Central memory CD4-positive, alpha-beta T cell (primary cell): ENCODE results near the gene CPED1.
"Not testable (repeated sequence)": the region's sequence is repeated elsewhere in the genome, so short reads cannot be mapped to it uniquely, and the experiment has no call there.

Experiments used
- DNase-seq: peaks from one replicate; pipeline ENCODE4 v3.0.0; 2022

Gene CPED1

DNA sequence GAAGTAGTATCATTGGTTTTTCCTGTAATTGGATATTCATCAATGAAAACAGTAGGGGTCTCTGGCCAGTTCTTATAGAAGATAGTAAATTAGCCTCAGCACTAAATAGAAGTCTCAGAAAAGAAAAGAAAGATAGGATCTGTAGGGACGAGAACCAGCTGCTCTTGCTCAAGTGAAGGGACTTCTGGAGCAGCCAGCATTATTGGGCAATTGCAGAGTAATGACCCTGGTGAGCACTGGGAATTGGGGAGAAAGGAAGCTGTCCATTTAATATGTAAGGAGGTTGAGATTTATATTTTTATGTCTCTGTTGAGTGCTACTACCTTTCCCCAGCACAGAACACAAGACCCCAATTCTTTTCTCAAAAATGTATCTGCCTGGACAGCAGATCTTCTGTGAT, 279.1 kb downstream of the CPED1 start:
- DNase-seq = no peak

DNA sequence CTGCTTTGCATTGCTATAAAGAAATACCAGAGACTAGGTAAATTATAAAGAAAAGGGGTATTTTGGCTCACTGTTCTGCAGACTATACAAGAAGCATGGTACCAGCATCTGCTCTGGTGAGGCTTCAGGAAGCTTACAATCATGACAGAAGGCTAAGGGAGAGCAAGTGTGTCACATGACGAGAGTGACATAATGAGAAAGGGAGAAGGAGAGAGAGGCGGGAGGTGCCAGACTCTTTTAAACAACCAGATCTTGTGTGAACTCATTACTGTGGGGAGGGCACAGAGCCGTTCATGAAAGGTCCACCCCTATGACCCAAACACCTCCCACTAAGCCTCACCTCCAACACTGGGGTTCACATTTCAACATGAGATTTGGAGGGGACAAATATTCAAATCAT, 281.3 kb downstream of the CPED1 start:
- no peak for DNase-seq

DNA sequence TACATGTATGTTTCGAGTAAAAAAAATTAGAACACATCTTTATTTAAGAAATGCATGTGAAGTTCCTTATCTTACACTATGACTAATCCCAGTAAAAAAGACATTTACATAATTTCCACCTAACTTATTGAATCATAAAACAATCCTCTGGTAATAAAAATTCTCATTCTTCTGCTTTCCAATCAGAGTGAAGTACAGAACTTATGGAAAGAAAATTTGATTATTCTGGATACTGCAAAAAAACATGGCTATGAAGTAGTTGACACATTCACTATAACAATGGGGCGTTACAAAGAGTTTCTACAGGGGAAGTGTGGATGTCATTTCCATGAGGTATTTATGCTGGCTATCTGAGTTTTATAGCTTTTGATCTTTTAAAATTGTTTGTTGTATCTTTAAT, 282.6 kb downstream of the CPED1 start:
- no peak for DNase-seq

DNA sequence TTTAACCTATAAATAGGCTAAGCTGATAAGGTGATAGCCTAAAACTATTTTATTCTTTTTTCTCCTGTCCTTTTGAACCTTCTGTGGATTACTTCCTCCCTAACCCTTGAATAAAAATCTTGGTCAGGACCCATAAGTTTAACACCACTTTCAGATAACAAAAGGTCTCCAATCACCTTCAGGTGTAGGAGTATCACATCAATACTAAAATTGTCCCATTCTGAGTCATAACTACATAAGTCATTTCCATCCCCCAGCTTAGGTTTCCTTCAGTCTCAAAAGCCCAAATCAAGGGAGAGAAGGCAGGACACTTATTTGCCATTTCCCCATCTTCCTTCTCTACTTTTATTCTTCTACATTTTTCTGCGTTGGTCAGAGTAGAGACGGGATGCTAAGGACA, 283.4 kb downstream of the CPED1 start:
- DNase-seq = no peak

DNA sequence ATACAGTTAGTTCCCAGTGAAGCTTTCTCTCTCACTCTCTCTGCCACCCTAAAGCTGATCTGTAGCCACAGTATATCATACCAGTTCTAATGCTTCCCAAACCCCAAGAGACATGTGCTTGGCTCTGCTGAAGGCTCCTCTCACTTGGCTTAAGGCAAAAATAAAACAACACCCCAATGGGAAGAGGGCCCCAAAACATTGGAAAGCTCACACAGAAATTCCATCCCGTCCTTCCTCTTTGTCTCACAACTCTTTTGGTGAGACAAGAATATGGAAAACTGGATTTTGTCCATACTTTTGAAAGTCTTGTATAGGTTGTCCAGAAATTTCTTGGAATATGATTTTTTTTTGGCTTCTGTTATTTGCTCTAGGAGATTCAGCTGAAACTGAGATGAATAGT, 284.2 kb downstream of the CPED1 start:
- DNase-seq = no peak

DNA sequence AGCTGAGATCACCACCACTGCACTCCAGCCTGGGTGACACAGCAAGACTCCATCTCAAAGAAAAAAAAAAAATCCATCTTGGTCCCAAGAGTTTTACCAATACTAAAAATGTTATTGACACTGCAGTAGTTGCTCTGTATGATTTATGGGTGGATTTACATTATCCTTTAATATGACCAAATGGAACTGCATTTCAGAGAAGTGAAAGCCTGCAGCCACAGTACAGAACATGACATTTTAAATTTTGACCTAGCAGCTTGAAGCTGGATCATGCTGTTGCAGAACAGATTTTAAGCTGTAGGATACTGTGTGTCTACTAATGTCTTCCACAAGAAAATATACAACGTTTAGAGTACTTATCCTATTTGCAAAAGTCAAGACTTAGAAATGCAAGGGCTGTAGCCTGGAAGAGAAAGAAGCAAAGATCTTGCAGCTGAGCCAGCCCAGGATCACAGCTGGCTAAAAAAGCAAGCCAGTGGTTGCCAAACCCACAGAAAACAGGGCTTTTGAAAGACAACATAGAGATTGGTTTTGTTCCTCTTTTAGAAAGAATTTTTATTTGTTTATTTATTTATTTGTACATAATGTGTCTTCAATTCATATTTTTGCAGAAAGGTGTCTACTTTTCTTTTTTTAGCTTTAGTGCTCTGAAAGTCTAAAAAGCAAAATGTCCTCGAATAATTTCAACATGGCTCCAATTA, 285.1 kb downstream of the CPED1 start:
- no peak for DNase-seq

DNA sequence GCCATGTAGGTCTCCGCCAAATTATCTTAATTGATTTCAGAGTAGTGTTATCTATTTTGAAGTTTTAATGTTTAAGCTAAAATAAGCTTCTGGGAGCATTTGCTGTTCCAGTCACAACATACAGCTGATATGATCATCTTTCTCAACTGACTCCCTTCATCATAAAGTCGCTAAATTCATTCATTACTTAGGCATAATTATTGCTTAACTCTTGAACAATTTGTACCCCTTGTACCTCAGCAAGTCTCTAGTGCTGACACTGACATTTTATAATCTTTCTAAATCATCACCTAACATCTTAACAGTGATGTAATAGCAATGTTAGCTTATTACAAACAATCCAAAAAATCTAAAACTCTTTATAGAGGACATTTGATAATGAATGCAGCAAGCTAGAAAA, 286.0 kb downstream of the CPED1 start:
- DNase-seq = no peak

DNA sequence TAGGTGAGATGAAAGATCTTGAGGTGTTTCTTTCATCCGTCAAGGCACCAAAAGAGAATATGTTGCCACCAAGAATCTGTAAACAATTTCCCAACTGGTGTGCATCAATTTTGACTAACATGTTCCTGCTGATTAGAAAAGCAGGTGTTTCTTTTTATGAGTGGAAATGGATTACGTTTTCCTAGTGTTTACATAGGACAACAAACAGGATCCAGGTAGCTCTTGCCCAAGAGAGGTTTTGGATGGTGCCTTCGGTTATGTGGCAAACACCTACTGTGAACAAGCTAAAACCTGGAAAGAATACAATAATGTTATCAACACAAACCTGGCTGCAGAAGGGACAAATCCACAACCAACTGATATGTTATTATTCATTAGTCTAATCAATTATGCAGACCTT, 286.7 kb downstream of the CPED1 start:
- DNase-seq = no peak

DNA sequence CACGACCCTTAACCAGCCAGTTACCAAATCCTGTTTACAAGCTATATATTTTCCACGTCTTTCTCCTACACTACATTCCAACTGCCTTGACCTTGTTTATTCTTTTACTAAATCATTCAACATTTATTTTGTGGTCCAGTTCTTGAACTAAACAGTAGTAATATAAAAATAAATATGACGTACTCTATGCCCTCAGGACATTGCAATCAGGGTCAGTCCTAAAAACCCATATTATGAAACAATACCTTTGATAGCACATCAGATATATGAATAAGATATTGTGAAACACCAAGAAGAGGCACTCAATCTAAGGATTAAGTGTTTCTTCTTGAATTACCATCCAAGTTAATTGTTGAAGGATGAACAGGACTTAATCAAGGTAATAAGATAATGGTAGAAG, 287.8 kb downstream of the CPED1 start:
- DNase-seq = no peak

DNA sequence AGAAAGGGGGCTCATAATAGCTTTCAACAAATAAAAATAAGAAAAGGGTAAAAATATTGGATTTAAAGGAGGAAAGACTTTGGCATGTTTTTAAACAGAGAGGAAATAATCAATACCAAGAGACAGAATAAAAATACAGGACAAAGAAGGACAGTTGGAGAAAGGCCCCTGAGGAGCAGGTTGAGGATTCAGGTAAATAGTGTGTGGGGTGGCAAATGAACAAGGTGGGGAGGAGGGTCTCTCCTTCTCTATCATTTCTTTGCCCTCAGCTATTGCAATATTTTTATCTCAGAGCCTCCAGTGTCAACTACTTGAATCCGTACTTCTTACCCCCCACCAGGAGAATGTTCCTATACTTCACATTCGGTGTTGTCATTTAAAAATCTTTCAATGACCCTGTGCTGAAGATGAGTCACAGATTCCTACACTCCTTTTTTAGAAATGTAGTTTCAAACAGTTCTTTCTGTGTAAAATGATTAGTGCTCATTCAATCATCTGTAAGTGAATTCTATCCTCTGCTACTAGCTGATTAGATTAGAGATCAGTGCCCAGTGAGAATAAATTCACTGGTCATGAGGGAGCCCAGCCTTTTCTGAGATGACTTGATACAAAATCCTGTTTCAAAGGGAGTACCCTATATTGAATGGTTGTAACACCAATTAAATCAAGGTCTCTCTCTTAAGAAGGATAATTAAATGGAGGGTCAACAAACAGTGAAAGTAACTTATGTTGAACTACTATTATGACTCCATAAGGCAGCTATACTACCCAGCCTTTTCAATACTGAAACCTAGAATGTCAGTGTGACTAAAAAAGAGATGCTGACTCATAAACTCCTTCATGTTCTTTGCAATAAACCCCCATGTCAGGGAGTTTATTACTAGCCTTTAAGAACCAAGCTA, 289.9 kb downstream of the CPED1 start:
- no peak for DNase-seq

DNA sequence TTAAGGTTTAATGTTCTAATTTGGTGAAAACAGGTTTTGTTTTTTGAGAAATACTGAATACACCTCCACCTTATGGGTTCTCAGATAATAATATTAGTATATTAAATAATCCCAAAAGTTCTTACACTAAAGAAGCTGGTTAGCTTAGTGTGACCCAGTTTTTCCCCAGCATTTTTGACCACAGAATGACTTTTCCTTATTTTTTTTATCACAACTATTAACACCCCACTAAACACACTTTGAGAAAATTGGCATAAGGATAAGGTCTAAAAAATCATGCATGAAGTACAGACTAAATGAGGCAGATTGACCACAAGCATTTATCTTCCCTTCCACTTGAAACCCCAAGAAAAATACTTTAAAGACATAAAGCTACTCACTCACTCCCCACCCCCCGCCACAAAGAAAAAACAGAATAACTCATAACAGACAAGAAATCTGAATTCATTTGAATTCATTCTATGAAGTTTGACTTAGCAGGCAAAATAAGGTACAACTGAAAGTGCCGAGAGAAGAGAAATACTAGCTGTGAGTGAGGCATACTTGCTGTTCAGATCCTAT, 290.6 kb downstream of the CPED1 start:
- no peak for DNase-seq

DNA sequence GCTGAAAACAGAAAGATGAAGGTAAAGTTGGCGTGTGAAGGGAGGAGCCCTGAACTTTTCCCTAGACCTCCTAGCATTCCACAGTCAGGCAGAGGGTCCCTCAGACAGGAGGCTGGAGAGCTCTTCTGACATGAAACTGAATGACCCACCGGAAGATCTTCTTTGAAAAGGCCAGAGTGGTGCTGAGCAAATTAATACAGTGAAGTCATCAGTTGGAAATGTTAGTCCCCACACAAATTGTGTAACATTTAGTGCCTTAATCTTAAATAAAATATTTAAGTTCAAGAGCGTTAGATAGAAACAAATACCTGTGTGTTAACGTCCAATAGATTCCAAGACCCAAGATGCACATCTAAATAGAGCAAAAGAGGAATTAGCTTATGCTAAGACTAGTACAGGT, 291.3 kb downstream of the CPED1 start:
- DNase-seq = no peak

DNA sequence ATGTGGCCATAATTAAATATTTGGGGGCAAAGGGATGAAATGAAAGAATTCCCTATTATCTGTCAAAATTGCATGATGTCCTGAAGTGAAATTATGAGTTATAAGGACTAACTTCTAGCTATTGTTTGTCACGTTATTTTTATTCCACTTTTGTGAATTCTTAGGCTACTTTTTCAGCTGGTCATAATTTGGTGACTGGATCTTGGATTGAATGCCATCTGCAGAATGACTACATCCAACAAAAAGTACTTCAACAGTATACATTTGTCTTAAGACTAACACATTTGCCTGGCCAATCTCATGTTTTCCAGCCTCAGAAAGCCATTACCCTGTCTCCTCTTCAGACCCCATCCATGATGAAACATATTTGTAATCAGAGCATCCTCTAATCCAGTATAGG, 292.1 kb downstream of the CPED1 start:
- DNase-seq = no peak

DNA sequence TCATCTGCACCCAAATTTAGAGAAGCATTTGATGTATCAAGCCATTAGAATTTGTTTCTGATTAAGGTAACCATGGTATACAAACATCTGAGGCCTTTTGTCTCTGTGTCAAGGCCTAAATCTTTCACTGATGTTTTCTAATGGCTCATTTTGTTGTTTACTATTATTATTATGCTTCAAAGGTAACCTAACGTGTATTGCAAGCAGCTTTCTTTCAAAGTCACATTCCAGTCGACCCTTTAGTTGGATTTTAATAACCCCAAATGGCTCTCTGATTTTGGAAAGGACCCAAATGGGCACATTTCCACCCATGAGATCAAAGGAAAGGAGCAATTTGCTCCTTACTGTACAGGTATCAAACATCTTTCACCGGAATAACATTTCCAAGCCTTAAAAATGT, 293.6 kb downstream of the CPED1 start:
- DNase-seq = no peak

DNA sequence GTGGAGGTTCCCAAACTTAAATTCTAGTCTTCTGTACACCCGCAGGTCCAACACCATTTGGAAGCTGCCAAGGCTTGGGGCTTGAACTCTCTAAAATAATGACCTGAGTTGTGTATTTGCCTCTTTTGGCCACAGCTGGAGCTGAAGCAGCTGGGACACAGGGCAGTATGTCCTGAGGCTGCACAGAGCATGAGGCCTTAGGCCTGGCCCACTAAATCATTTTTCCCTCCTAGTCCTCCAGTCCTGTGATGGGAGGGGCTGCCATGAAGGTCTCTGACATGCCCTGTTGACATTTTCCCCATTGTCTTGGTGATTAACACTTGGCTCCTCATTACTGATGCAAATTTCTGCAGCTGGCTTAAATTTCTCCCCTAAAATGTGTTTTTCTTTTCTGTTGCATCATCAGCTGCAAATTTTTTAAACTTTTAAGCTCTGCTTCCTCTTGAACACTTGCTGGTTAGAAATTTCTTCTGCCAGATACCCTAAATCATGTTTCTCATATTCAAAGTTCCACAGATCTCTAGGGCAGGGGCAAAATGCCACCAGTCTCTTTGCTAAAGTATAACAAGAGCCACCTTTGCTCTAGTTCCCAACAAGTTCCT, 296.7 kb downstream of the CPED1 start:
- DNase-seq = no peak

DNA sequence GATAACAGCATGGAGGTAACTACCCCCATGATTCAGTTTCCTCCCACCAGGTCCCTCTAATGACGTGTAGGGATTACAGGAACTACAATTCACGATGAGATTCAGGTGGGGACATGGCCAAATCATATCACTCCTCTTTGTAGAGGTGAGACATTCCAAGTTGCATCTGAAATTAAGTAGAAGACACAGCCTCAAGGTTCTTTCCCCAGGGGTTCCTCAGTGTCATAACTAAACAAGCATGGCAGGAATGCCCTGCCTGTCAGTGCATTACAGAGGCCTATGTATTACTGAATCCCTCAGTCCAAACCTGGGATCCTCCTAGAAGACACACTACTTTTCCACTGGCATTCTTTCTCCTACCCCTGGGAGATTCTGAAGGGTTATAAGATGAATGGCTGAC, 297.7 kb downstream of the CPED1 start:
- DNase-seq = no peak

DNA sequence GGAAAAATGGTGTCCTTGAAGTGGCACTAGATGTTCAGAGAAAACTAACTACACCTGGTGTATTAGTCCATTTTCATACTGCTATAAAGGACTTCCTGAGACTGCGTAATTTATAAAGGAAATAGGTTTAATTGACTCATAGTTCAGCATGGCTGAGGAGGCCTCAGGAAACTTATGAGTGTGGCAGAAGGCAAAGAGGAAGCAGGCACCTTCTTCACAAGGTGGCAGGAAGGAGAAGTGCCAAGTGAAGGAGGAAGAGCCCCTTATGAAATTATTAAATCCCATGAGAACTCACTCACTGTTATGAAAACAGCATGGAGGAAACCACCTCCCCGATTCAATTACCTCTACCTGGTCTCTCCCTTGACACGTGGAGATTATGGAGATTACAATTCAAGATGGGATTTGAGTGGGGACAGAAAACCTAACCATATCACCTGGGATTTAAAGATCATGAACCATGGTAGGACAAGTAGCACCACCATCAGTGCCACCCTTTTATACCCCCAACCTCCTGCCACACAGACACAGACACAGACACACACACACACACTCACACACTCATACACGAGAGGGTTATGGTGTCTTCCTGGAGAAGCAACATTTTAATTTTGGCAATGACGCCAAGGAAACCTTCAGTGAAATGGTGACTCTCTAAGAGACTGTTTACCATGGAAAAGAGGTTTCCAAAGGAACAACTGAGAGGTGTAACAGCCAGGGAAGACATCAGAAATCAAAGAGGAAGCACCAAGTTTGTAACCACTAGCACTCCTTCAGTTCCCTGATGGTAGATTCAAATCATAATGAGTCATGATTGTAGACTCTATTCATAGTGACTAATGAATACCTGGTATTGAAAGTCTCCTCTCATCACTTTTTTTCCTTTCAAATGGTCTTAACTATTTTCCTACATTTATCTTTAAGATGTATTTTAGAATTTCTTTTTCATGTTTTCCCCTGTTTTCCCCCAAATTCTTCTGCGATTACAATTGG, 298.5 kb downstream of the CPED1 start:
- DNase-seq = no peak

DNA sequence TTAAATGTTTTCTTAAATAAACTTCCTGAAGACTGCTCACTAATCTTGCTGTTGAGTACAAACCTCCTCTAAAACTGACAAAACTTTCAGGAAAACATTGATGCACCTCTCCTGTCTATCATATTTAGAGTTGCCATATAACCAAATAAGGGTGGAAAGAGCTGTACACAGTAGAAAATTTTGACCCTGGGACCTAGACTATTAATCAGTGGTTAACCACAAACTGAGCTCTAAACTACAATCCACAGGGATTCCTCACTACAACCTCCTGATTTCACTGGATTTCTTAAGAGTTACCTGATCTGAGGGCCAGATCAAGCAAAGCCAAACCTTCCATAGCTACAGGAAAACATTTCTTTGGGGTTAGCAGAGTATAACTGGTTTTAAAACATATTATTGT, 300.4 kb downstream of the CPED1 start:
- DNase-seq = no peak

DNA sequence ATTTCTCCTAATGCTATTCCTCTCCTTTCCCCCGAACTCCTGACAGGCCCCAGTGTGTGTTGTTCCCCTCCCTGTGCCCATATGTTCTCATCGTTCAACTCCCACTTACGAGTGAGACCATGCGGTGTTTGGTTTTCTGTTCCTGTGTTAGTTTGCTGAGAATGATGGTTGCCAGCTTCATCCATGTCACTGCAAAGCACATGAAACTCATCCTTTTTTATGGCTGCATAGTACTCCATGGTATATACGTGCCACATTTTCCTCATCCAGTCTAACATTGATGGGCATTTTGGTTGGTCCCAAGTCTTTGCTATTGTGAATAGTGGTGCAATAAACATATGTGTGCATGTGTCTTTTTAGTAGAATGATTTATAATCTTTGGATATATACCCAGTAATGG, 301.4 kb downstream of the CPED1 start:
- not testable (repeated sequence) for DNase-seq

DNA sequence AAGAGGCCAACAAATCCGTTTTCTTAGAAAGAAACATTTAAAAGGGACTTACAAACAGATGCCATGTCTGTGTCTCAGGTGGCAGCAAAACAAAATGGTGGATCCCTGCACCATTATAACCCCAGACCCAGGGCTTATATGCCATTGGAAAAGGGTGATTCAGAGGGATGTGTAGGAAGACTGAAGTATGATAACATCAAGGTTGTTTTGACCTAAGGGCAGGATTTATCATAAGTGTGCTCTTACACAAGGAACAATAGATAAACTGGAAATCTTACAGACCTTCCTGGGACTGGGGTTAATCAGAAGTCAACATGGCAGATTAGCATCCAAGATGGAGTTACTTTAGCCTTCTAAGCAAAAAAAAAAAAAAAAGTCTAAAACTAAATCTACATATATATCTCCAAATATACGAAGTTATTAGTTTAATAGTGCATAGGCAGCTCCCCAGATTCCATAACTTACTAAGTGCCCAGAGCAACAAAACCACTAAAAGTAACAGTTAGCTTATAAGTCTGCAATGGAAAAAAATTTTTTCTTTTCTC, 306.0 kb downstream of the CPED1 start:
- DNase-seq = no peak

DNA sequence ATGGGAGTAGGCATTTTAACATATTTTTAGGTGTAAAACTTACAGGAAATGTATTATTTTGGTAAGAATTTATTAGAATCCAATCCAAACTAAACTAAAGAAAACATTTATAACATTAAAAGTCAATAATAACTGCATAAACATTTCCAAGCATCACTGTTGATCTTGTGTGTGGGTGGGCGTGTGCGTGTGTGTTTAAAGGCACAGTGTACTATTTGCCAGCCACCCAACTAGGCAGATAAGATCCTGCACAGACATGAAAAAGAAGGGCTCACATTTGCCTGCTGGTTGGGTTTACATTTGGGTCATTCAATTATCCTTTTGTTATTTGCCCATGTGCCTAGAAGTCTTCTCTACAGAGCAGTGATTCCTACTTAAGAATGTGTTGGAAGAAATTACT, 309.3 kb downstream of the CPED1 start:
- no peak for DNase-seq

DNA sequence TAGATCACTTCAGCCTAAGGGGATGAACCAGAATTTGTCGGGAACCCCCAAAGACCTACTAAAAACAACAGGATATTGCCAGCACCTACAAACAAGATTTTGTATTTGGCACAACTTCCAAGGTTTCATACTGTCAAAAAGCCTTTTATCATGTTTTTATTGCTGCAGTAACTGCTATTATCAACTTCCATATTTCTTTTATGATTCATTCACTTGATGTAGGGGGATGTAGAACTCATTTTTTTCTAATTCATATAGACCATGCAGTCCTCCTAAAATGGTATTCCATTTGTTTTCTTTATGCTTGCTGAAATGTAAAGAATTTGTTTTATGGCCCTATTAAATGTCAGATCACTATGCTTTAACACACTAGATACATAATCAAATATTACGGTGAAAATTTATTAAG, 310.3 kb downstream of the CPED1 start:
- no peak for DNase-seq
